Osteocyte (in vitro differentiated cells): ENCODE results near the gene TMIGD1. TPM values are rescaled to one million over a fixed set of nuclear protein-coding genes. Genes with fewer than 3 reads are reported as not detected.

ENCODE experiments used
- DNase-seq: peaks from one replicate; pipeline ENCODE4 v3.0.0; 2021; ENCODE audit warnings: mixed read lengths; ENCODE audit not compliant: unreplicated experiment; ENCODE audit errors: extremely low spot score
- H3K27ac Mint-ChIP-seq: one replicate; pipeline ENCODE4 v1.8.0; 2021; ENCODE audit warnings: mild to moderate bottlenecking, mixed read lengths; ENCODE audit not compliant: unreplicated experiment
- H3K27me3 Mint-ChIP-seq: one replicate; pipeline ENCODE4 v1.8.0; 2021; ENCODE audit warnings: mixed read lengths; ENCODE audit not compliant: unreplicated experiment
- H3K36me3 Mint-ChIP-seq: one replicate; pipeline ENCODE4 v1.8.0; 2021; ENCODE audit warnings: mixed read lengths; ENCODE audit not compliant: unreplicated experiment
- H3K4me1 Mint-ChIP-seq: one replicate; pipeline ENCODE4 v1.8.0; 2021; ENCODE audit warnings: mixed read lengths; ENCODE audit not compliant: unreplicated experiment
- H3K4me3 Mint-ChIP-seq: one replicate; pipeline ENCODE4 v1.8.0; 2021; ENCODE audit warnings: mild to moderate bottlenecking, moderate library complexity, mixed read lengths; ENCODE audit not compliant: unreplicated experiment
- H3K9me3 Mint-ChIP-seq: one replicate; pipeline ENCODE4 v1.8.0; 2021; ENCODE audit warnings: mixed read lengths; ENCODE audit not compliant: unreplicated experiment
- total RNA-seq: library from RNA; stranded (reverse); gene quantifications from 2 replicates; pipeline ENCODE4 v1.2.1, GENCODE V29; 2021
- TF ChIP-seq, protein P1 (sequence below): fragments of 200-600 bp; sonication (generic); IDR thresholded peaks from 2 replicates; pipeline ENCODE4 v1.5.0; 2021; ENCODE audit warnings: antibody characterized with exemption, mild to moderate bottlenecking, moderate library complexity

Gene TMIGD1
- total RNA-seq, 1 donor from 2014 or later = not detected

DNA sequence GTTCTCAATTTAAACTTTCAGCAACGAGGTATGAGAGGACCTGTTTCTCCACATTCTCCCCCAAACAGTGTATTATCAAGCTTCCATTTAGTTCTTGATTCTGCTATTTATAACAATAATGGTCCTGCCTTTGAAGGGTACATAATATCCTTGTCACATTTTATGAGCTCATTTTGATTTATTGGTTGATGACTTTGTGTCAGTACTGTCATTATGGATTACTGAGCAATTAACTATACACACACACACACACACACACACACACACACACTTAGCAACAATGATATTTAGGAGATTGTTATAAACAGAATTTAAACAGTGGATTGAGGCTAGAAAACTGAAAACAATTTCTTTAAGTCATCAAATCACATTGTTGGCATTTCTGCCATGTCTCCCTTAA is 7.0 kb downstream of the TMIGD1 start:
- Mint-ChIP-seq H3K9me3 (no peaks in the 10 kb centered on the region), H3K36me3 (no peaks in the 10 kb centered on the region), H3K4me1 (peaks cover 1% of the 10 kb centered on the region), H3K27ac (no peak overlapping the region), H3K4me3 (no peak overlapping the region), H3K27me3 (peaks cover 62% of the 10 kb centered on the region)
- no peak for DNase-seq
- TF ChIP-seq, protein P1, sequence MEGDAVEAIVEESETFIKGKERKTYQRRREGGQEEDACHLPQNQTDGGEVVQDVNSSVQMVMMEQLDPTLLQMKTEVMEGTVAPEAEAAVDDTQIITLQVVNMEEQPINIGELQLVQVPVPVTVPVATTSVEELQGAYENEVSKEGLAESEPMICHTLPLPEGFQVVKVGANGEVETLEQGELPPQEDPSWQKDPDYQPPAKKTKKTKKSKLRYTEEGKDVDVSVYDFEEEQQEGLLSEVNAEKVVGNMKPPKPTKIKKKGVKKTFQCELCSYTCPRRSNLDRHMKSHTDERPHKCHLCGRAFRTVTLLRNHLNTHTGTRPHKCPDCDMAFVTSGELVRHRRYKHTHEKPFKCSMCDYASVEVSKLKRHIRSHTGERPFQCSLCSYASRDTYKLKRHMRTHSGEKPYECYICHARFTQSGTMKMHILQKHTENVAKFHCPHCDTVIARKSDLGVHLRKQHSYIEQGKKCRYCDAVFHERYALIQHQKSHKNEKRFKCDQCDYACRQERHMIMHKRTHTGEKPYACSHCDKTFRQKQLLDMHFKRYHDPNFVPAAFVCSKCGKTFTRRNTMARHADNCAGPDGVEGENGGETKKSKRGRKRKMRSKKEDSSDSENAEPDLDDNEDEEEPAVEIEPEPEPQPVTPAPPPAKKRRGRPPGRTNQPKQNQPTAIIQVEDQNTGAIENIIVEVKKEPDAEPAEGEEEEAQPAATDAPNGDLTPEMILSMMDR = no peak

DNA sequence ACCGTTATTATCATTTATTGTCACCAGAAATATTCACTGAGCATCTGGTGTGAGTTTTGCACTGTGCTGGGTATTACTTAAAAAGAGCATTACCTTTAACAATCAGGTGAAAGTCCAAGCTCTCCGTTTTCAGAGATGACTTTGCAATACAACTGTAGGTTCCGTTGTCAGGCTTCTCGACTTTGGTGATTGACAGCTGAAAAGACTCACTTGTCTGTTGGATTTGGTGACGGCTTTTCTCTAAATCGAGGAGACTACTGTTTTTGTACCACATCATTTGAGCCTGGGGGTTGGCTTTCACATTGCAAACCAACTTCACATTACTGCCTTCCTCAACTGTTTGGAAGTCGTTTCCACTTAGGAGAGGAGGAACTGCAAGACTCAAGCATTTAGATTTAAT is 9.1 kb downstream of the TMIGD1 start:
- H3K4me1 Mint-ChIP-seq = no peaks in the 10 kb centered on the region
- no peaks in the 10 kb centered on the region for H3K36me3 Mint-ChIP-seq
- TF ChIP-seq, protein P1 = no peak

GRCh38 chr17:30323895-30324319 is 9.9 kb downstream of the TMIGD1 start:
- H3K9me3 Mint-ChIP-seq = no peaks in the 10 kb centered on the region
- TF ChIP-seq, protein P1 = no peak
- no peaks in the 10 kb centered on the region for H3K36me3 Mint-ChIP-seq
- no peak for DNase-seq
- H3K4me1 Mint-ChIP-seq = no peaks in the 10 kb centered on the region
- H3K4me3 Mint-ChIP-seq = no peak overlapping the region
- H3K27ac Mint-ChIP-seq = no peak overlapping the region
- H3K27me3 Mint-ChIP-seq = peaks cover 53% of the 10 kb centered on the region

More for the DNA sequence above, 9.1 kb downstream of the TMIGD1 start:
- H3K9me3 Mint-ChIP-seq = no peaks in the 10 kb centered on the region
- peaks cover 56% of the 10 kb centered on the region for H3K27me3 Mint-ChIP-seq
- DNase-seq = no peak
- H3K4me3 Mint-ChIP-seq = no peak overlapping the region
- H3K27ac Mint-ChIP-seq = no peak overlapping the region

- TF ChIP-seq, protein P1 = no peak
- Mint-ChIP-seq H3K27me3 (peaks cover 53% of the 10 kb centered on the region), H3K9me3 (no peaks in the 10 kb centered on the region)
Measured at GRCh38 chr17:30323262-30323894, 10.5 kb downstream of the TMIGD1 start.

GRCh38 chr17:30321314-30321713 is 12.5 kb downstream of the TMIGD1 start:
- Mint-ChIP-seq H3K27me3 (peaks cover 45% of the 10 kb centered on the region), H3K4me3 (no peak overlapping the region), H3K9me3 (no peaks in the 10 kb centered on the region), H3K36me3 (no peaks in the 10 kb centered on the region), H3K27ac (no peak overlapping the region), H3K4me1 (no peaks in the 10 kb centered on the region)
- DNase-seq = no peak
- TF ChIP-seq, protein P1 = no peak

More at GRCh38 chr17:30323262-30323894, 10.5 kb downstream of the TMIGD1 start:
- Mint-ChIP-seq H3K4me3 (no peak overlapping the region), H3K36me3 (no peaks in the 10 kb centered on the region), H3K27ac (no peak overlapping the region), H3K4me1 (no peaks in the 10 kb centered on the region)
- DNase-seq = peak; percentile 44
